Epithelial cell of proximal tubule (primary cell): ENCODE measurements around the gene DIS3L2. TPM values are rescaled to one million over a fixed set of nuclear protein-coding genes. Genes with fewer than 3 reads are reported as not detected.

Experiments
- DNase-seq: peaks from one replicate; pipeline ENCODE4 v3.0.0-alpha.2; 2011; ENCODE audit warnings: low read depth
- H3K4me3 ChIP-seq: 2 replicates; pipeline ENCODE4 v1.5.1; 2011; ENCODE audit warnings: low read depth, mild to moderate bottlenecking, low read length
- CTCF ChIP-seq: conservative IDR thresholded peaks from 2 replicates; pipeline ENCODE4 v1.5.1; 2012; ENCODE audit warnings: low read depth, mild to moderate bottlenecking, low read length
- total RNA-seq: library from RNA; depleted of rRNA; stranded (reverse); fragments of >200 nt; gene quantifications from 2 replicates; pipeline ENCODE4 v1.2.3, GENCODE V29; 2015

DIS3L2 gene
- total RNA-seq, 1 donor from 2014 or later = 31.6 TPM

DNA sequence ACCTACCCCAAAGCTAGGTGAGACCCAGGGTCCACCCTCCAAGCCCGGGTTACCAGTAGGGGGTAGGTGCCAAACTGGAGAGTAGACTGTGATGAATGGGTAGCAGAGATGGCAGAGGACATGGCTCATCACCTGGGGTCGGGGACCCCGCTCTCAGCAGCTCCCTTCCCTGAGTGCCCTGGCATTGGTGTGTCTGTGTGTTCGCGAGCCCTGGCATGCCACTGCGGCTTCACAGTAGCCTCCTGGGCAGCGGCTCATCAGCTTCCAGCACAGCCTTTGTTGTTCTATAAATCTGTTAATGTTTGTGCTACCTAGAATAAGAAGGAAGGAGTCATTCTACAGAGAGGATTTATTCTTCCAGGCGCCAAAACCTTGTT, 354.4 kb downstream of the DIS3L2 start:
- TF ChIP-seq CTCF = no peak
- H3K4me3 ChIP-seq = no peak overlapping the region
- DNase-seq = no peak

DNA sequence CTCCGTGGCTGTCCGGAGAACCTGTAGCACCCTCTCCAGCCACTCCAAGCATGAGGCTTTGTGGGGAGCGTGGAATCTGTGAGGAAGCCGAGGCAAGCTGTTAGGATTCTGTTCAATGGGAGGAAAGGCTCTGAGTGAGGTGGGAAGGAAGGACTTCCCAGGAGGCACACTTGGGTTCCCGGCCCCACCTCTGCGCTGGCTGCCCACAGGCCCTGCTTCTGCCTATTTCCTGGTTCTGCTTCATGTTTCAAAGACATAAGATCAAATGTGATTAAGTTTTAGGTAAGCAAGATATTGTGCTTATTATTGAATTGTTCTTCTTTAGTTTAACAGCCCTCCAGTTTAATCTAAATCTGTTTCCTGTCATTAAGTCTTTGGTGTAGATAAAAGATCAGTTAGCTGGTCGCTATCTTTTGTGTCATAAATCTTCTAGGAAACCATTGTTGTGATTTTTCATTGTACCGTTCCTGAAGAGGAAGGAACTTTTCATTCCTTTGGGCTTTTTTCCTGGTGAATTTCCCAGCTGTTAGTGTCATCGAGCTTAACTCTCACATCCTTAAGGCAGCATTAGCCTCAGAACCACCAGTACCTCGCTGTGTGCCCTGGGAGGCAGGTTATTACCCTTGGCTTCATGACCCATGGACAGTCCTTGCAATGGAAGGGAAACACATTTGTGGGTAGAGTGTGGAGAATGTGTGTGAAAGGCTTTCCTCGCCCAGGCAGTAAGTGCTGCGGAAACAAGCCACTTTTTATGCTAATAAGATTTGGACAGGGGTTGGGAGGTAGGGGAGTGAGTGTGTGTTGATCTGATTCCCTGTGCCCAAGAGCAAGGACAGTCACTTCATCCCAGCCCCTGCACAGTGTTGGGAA, 355.2 kb downstream of the DIS3L2 start:
- no peak for TF ChIP-seq CTCF
- DNase-seq = no peak
- H3K4me3 ChIP-seq = no peak overlapping the region

DNA sequence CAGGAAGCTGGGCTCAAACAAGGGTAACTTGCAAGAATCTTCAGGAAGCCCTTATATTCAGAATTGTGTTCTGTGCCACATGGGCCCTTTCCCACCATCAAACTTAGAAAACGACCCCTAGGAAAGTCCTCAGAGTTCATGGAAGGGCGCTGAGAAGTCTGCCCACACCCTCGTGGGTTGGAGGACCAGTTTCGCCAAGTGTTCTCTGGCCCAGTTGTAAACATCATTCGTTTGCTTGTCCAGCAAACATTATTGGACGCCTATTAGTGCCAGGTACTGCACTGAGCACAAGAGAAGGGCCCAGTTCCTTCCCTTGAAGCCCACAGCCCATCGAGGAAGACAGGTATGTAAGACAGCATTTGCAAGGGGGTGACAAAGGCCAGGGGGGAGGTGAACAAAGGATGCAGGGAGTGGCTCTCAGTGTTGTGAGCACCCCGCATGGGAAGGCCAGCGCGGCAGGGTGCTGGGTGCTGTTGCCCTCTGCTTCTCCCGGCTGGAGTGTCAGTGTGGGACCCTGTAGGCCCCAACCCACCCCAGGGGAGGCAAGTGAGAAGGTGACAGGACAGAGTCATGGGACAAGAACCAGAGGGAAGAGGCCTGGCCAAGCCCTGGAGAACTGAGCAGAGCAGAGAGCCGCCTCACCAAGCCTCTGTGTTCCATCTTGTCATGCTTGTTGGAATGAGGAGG, 356.8 kb downstream of the DIS3L2 start:
- no peak for TF ChIP-seq CTCF
- no peak for DNase-seq
- H3K4me3 ChIP-seq = no peak overlapping the region

DNA sequence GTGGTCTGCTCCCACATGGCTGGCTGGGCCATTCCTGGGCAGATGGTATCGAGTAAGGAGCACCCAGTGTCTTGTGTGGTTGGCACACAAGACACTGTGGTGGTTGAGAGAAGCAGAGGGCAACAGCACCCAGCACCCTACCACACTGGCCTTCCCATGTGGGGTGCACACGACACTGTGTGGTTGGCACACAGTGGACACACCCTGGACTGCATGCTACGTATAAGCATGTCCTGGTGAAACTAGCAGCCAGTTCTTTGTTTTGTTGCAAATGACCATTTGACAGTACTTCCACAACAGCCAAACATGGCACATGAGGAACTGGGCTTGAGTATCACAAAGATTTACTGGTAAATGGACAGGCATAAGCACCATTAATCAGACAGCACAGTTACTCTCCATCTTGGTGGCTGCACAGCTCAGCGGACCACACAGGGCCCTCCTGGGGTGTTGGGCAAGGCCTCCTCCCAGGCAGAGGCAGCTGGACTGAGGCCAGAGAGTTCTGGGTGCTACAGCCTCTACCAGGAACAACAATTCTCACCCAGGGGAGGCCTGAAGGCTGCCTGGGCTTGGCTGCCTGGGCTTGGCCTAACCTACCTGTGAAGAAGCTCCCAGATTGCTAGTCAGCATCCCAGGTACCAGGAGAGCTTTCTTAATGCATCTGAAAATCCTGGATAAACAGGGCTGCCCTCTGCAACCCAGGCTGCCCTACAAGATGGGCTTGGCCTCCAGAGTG, 357.7 kb downstream of the DIS3L2 start:
- H3K4me3 ChIP-seq = no peak overlapping the region
- DNase-seq = no peak
- no peak for TF ChIP-seq CTCF

DNA sequence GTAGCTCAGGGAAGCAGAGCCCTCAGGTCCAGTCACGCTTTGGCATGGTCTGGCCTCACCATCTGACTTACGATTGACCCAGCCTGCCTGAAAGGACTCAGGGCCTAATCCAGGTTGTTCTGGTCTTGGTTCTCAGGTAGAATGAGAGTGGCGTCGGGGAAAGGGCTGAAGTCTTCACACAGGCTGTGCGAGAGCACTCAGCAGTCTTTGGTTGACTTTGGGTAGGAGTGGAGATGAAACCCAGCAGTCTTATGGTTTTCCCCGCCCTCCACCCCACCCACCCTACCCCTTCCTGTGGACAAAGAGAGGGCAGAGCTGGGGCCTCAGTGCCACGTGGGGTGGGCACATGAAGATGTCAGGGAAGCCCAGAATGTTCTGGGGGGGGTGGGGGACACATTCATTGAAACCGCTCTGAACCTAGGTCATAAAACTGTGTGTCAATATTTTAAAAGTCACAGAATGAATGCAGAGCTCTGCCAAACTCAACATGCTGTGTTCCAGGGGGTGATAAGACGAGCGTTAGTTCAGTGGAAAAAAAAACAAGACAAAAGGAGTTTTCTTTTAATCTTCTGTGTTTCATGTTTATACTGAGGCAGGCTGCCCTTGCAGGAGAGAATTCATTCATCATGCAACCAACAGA, 358.4 kb downstream of the DIS3L2 start:
- TF ChIP-seq CTCF = no peak
- DNase-seq = no peak
- H3K4me3 ChIP-seq = no peak overlapping the region

DNA sequence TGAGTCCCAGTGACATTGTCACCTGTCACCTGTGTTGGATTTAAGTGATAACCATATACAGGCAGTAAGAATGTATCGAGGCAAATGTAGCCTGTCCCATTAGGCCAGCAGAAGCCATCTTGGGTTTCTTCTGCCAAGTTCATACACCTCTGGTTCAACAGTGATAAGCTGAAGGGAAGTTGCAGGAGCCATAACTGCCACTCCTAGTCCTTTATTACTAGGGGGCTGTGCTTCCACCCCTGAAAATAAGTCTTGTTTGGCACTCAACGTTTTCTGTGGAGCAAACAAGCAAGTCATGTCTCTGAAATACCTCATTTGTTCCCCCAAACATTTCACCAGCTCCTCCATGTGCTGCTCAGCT, 358.9 kb downstream of the DIS3L2 start:
- DNase-seq = no peak
- no peak overlapping the region for H3K4me3 ChIP-seq
- no peak for TF ChIP-seq CTCF
